Measurements from ENCODE around the gene CLCN1.

The CLCN1 gene

DNA sequence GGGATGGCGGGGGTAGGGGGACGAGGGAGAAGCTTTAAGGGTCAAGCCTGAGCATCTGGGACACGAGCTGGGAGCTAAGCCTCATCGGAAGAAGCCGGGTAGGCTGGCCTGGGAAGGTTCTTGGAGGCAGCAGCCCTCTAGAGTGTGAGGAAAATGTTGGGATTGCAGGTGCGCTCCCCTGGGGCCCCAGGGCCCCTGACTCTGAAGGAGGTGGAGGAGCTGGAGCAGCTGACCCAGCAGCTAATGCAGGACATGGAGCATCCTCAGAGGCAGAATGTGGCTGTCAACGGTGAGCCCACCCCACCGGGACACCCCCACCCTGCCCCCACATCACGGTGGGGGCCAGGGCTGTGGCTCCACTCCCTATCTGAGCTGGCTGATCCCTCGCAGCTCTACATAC, 72.1 kb downstream of the CLCN1 start:
- TF ChIP-seq POLR2AphosphoS5 (IDR thresholded peaks at IDR 0.05; ENCODE audit: low read depth), result no peak
- no peak for TF ChIP-seq CTCF (IDR thresholded peaks at IDR 0.05; ENCODE audit: insufficient read depth, low read length)
- TF ChIP-seq REST (IDR thresholded peaks at IDR 0.05; ENCODE audit: insufficient replicate concordance, low read depth), result no peak
- TF ChIP-seq SPI1 (IDR thresholded peaks at IDR 0.05; ENCODE audit: borderline replicate concordance, low read depth), result no peak
- no peak for TF ChIP-seq GABPA (IDR thresholded peaks at IDR 0.05; ENCODE audit: low read depth)
- Histone ChIP-seq H3K4me3 (replicated peaks; ENCODE audit: insufficient read depth, low read length) (no peak overlapping the region), H3K27ac (replicated peaks) (no peak overlapping the region), H3K27me3 (ENCODE audit: insufficient read depth, poor library complexity, severe bottlenecking) (no peaks in the 10 kb centered on the region)
- no peak for DNase-seq (ENCODE audit: low read depth in 1 of 2, low spot score in 1 of 2)

GRCh38 chr7:143388491-143389101, 72.7 kb downstream of the CLCN1 start:
- no peaks in the 10 kb centered on the region for H3K27me3 ChIP-seq (ENCODE audit: insufficient read depth, poor library complexity, severe bottlenecking)
- H3K4me3 ChIP-seq (replicated peaks; ENCODE audit: insufficient read depth, low read length), result no peak overlapping the region
- no peak for DNase-seq (ENCODE audit: low read depth in 1 of 2, low spot score in 1 of 2)
- no peak overlapping the region for H3K27ac ChIP-seq (replicated peaks)
- TF ChIP-seq CTCF (IDR thresholded peaks at IDR 0.05; ENCODE audit: insufficient read depth, low read length), result no peak
- no peak for TF ChIP-seq REST (IDR thresholded peaks at IDR 0.05; ENCODE audit: insufficient replicate concordance, low read depth)
- TF ChIP-seq SPI1 (IDR thresholded peaks at IDR 0.05; ENCODE audit: borderline replicate concordance, low read depth), result no peak
- TF ChIP-seq POLR2AphosphoS5 (IDR thresholded peaks at IDR 0.05; ENCODE audit: low read depth), result no peak
- TF ChIP-seq GABPA (IDR thresholded peaks at IDR 0.05; ENCODE audit: low read depth), result no peak

DNA sequence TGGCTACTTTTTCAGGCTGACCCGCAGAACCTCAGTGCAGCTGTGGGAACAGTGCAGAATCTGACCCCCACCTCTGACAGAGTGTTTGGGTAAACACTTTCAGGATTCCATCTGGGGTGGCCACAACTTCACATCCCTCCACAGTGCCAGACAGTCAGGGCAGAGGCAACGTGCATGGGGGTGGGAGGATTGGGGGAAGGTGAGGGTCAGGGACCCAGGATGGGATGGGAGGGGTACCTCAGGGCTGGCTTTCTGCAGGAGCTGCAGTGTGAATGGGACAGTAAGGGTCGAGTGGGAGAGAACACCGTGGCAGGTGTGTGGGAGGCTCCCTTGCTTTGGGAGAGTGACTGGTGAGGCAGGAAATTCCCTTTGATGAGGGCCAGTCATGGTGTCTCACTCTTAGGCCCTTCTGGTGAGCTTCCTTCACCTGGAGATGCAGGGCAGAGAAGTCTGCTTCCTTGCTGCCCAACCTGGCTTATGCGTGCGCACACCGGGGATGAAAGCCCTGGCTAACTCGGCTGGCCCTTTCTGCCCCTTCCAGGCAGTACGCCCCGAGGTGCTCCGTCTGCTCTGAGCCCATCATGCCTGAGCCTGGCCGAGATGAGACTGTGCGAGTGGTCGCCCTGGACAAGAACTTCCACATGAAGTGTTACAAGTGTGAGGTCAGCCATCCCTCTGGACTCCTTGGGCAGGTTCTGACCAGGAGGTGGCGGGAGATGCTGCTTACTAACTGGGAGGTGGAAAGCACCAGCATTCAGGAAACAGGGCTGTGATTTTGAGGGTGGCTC, 73.6 kb downstream of the CLCN1 start:
- Histone ChIP-seq H3K4me3 (replicated peaks; ENCODE audit: insufficient read depth, low read length) (no peak overlapping the region), H3K27me3 (ENCODE audit: insufficient read depth, poor library complexity, severe bottlenecking) (no peaks in the 10 kb centered on the region), H3K27ac (replicated peaks) (no peak overlapping the region)
- no peak for DNase-seq (ENCODE audit: low read depth in 1 of 2, low spot score in 1 of 2)
- TF ChIP-seq SPI1 (IDR thresholded peaks at IDR 0.05; ENCODE audit: borderline replicate concordance, low read depth), result no peak
- peak; percentile 48; the same call in 1 of the 2 replicates for TF ChIP-seq POLR2AphosphoS5 (IDR thresholded peaks at IDR 0.05; ENCODE audit: low read depth)

GRCh38 chr7:143390104-143390772, 74.3 kb downstream of the CLCN1 start:
- Histone ChIP-seq H3K4me3 (replicated peaks; ENCODE audit: insufficient read depth, low read length) (no peak overlapping the region), H3K27me3 (ENCODE audit: insufficient read depth, poor library complexity, severe bottlenecking) (no peaks in the 10 kb centered on the region), H3K27ac (replicated peaks) (no peak overlapping the region)
- no peak for DNase-seq (ENCODE audit: low read depth in 1 of 2, low spot score in 1 of 2)
- no peak for TF ChIP-seq REST (IDR thresholded peaks at IDR 0.05; ENCODE audit: insufficient replicate concordance, low read depth)
- TF ChIP-seq POLR2AphosphoS5 (IDR thresholded peaks at IDR 0.05; ENCODE audit: low read depth), result no peak
- no peak for TF ChIP-seq GABPA (IDR thresholded peaks at IDR 0.05; ENCODE audit: low read depth)
- no peak for TF ChIP-seq CTCF (IDR thresholded peaks at IDR 0.05; ENCODE audit: insufficient read depth, low read length)
- no peak for TF ChIP-seq SPI1 (IDR thresholded peaks at IDR 0.05; ENCODE audit: borderline replicate concordance, low read depth)

All from HL-60 (cell line).